GM23338 (cell line): ENCODE results near the gene ZNF451. TPM values are rescaled to one million over a fixed set of nuclear protein-coding genes. Genes with fewer than 3 reads are reported as not detected.

Source experiments
- ATAC-seq: fragments of 200-7000 bp; cut with Tn5 transposase; 3 replicates; pipeline ENCODE4 v1.9.1; 2020
- DNase-seq: peaks from one replicate; pipeline ENCODE4 v3.0.0-alpha.2; 2015; ENCODE audit warnings: low spot score
- H2AFZ ChIP-seq: fragments of 200-600 bp; sonication (generic); 2 replicates; pipeline ENCODE4 v1.8.0; 2016; ENCODE audit warnings: antibody characterized with exemption, mild to moderate bottlenecking, moderate library complexity
- H3F3A ChIP-seq: fragments of 200-600 bp; sonication (generic); replicated peaks from 2 replicates; pipeline ENCODE4 v1.8.0; 2017; ENCODE audit warnings: antibody characterized with exemption, mixed run types, low read depth
- H3K27ac ChIP-seq: fragments of 200-600 bp; sonication (generic); 2 replicates; pipeline ENCODE4 v1.6.1; 2016; ENCODE audit warnings: low read depth
- H3K27me3 ChIP-seq: fragments of 200-600 bp; sonication (generic); 2 replicates; pipeline ENCODE4 v1.8.0; 2016; ENCODE audit warnings: mild to moderate bottlenecking, mixed run types, moderate library complexity; ENCODE audit not compliant: insufficient read depth
- H3K36me3 ChIP-seq: fragments of 200-600 bp; sonication (generic); 2 replicates; pipeline ENCODE4 v1.8.0; 2016; ENCODE audit warnings: mild to moderate bottlenecking; ENCODE audit not compliant: insufficient read depth
- H3K4me1 ChIP-seq: fragments of 200-600 bp; sonication (generic); 2 replicates; pipeline ENCODE4 v1.8.0; 2016; ENCODE audit warnings: mild to moderate bottlenecking, moderate library complexity; ENCODE audit not compliant: insufficient read depth
- H3K4me2 ChIP-seq: fragments of 200-600 bp; sonication (generic); 2 replicates; pipeline ENCODE4 v1.7.1; 2017; ENCODE audit warnings: mixed run types
- H3K4me3 ChIP-seq: fragments of 200-600 bp; sonication (generic); 2 replicates; pipeline ENCODE4 v1.6.1; 2016; ENCODE audit warnings: mixed run types
- H3K79me2 ChIP-seq: fragments of 200-600 bp; sonication (generic); replicated peaks from 2 replicates; pipeline ENCODE4 v1.8.0; 2017; ENCODE audit warnings: mild to moderate bottlenecking; ENCODE audit not compliant: insufficient read depth
- H3K9me2 ChIP-seq: fragments of 200-600 bp; sonication (generic); 2 replicates; pipeline ENCODE4 v1.8.0; 2017; ENCODE audit not compliant: insufficient read depth
- H4K20me1 ChIP-seq: fragments of 200-600 bp; sonication (generic); replicated peaks from 2 replicates; pipeline ENCODE4 v1.8.0; 2017; ENCODE audit warnings: mild to moderate bottlenecking; ENCODE audit not compliant: insufficient read depth
- H3K27ac Mint-ChIP-seq: 2 replicates; pipeline ENCODE4 v1.8.0; 2020; ENCODE audit warnings: inconsistent platforms, mild to moderate bottlenecking, moderate library complexity, mixed read lengths
- H3K27me3 Mint-ChIP-seq: 3 replicates; pipeline ENCODE4 v1.8.0; 2022; ENCODE audit warnings: low read depth, mild to moderate bottlenecking, moderate library complexity, mixed read lengths, inconsistent platforms; ENCODE audit not compliant: insufficient read depth, poor library complexity
- H3K36me3 Mint-ChIP-seq: 3 replicates; pipeline ENCODE4 v1.8.0; 2021; ENCODE audit warnings: low read depth, mild to moderate bottlenecking, inconsistent platforms, moderate library complexity, mixed read lengths
- H3K4me1 Mint-ChIP-seq: 3 replicates; pipeline ENCODE4 v1.8.0; 2020; ENCODE audit warnings: mild to moderate bottlenecking, inconsistent platforms, mixed read lengths
- H3K4me3 Mint-ChIP-seq: 3 replicates; pipeline ENCODE4 v1.8.0; 2021; ENCODE audit warnings: moderate library complexity, mild to moderate bottlenecking, inconsistent platforms, mixed read lengths
- H3K9me3 Mint-ChIP-seq: 3 replicates; pipeline ENCODE4 v1.8.0; 2020; ENCODE audit warnings: moderate library complexity, mild to moderate bottlenecking, inconsistent platforms, mixed read lengths
- CREB1 ChIP-seq: fragments of 250-450 bp; sonication (Bioruptor Pico); IDR thresholded peaks from 2 replicates; pipeline ENCODE4 v1.5.0; 2020; ENCODE audit warnings: low read depth, mild to moderate bottlenecking, moderate library complexity
- EZH2 ChIP-seq: fragments of 200-600 bp; sonication (generic); IDR thresholded peaks from one replicate; pipeline ENCODE4 v1.8.0; 2017; ENCODE audit warnings: antibody characterized with exemption, mild to moderate bottlenecking, low read depth; ENCODE audit not compliant: unreplicated experiment
- EZH2phosphoT487 ChIP-seq: fragments of 200-600 bp; sonication (generic); IDR thresholded peaks from one replicate; pipeline ENCODE4 v1.8.1; 2018; ENCODE audit warnings: antibody characterized with exemption; ENCODE audit not compliant: unreplicated experiment
- JUNB ChIP-seq: IDR thresholded peaks from one replicate; pipeline ENCODE4 v1.6.1; 2016; ENCODE audit warnings: antibody characterized with exemption; ENCODE audit not compliant: unreplicated experiment
- NANOG ChIP-seq: IDR thresholded peaks from 2 replicates; pipeline ENCODE4 v1.6.1; 2016; ENCODE audit warnings: antibody characterized with exemption, borderline replicate concordance
- POLR2AphosphoS5 ChIP-seq: IDR thresholded peaks from 2 replicates; pipeline ENCODE4 v1.6.1; 2016; ENCODE audit warnings: antibody characterized with exemption, low read depth
- STAT1 ChIP-seq: IDR thresholded peaks from one replicate; pipeline ENCODE4 v1.6.1; 2016; ENCODE audit warnings: antibody characterized with exemption; ENCODE audit not compliant: unreplicated experiment
- ZNF114 ChIP-seq: fragments of 250-450 bp; sonication (Bioruptor Pico); IDR thresholded peaks from 2 replicates; pipeline ENCODE4 v1.5.0; 2020; ENCODE audit warnings: mild to moderate bottlenecking, moderate library complexity
- ZNF331 ChIP-seq: fragments of 250-450 bp; sonication (Bioruptor Pico); IDR thresholded peaks from 2 replicates; pipeline ENCODE4 v1.5.0; 2020; ENCODE audit warnings: low read depth, mild to moderate bottlenecking, moderate library complexity
- polyA plus RNA-seq: library from polyadenylated mRNA; unstranded; fragments of >200 nt; fragmentation: Nextera tagmentation; extraction: Ambion mirVana; gene quantifications from 2 replicates; pipeline ENCODE4 v1.2.1, GENCODE V29; 2016
- total RNA-seq: library from RNA; depleted of rRNA; stranded (reverse); fragments of >200 nt; shearing (Covaris generic); gene quantifications from 2 replicates; pipeline ENCODE4 v1.2.3, GENCODE V29; 2014
- TF ChIP-seq, protein P1 (sequence below): fragments of 250-450 bp; sonication (Bioruptor Pico); IDR thresholded peaks from 2 replicates; pipeline ENCODE4 v1.5.0; 2020; ENCODE audit warnings: mild to moderate bottlenecking, moderate library complexity
- TF ChIP-seq, protein P2 (sequence below), 2 experiments: fragments of 200-600 bp in 1 of 2; sonication (generic) in 1 of 2; conservative IDR thresholded peaks; 2 replicates each; pipeline versions ENCODE4 v1.5.1 to v1.6.1; 2016 to 2017; ENCODE audit warnings: antibody characterized with exemption in 2 of 2, low read depth in 2 of 2, mild to moderate bottlenecking in 2 of 2, moderate library complexity in 1 of 2
- TF ChIP-seq, protein P3 (sequence below): IDR thresholded peaks from 2 replicates; pipeline ENCODE4 v1.6.1; 2016; ENCODE audit warnings: antibody characterized with exemption
- TF ChIP-seq, protein P4 (sequence below): IDR thresholded peaks from one replicate; pipeline ENCODE4 v1.6.1; 2018; ENCODE audit warnings: antibody characterized with exemption; ENCODE audit not compliant: unreplicated experiment

The ZNF451 gene
- total and polyA plus RNA-seq, 2 experiments from 2014 or later = 44.8 to 54.1 TPM

DNA sequence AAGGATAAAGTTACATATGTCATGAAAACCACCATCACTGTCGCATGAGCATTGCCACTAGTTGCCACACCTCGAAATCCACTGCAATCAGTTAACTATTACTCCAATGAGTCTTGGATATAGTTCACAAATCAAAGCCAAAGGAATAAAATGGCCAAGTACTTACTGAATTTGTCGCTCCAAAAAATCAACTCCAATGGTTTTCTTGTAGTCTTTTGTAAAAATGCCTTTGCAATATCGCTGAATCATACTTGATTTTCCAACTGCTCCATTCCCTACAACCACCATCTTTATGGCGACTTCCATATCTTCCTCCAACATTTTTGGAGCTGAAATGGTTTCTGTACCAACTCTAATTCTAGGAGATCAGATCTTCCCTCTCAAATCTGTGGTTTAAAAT is 120.1 kb downstream of the ZNF451 start:
- DNase-seq (no peak), ATAC-seq (no peak)
- no peak overlapping the region for H3K4me2 ChIP-seq
- H3K4me1 Mint-ChIP-seq = peaks cover 24% of the 10 kb centered on the region
- no peak for TF ChIP-seq EZH2phosphoT487
- no peak for TF ChIP-seq ZNF331 (CRISPR knock-in tag)
- TF ChIP-seq, protein P1, sequence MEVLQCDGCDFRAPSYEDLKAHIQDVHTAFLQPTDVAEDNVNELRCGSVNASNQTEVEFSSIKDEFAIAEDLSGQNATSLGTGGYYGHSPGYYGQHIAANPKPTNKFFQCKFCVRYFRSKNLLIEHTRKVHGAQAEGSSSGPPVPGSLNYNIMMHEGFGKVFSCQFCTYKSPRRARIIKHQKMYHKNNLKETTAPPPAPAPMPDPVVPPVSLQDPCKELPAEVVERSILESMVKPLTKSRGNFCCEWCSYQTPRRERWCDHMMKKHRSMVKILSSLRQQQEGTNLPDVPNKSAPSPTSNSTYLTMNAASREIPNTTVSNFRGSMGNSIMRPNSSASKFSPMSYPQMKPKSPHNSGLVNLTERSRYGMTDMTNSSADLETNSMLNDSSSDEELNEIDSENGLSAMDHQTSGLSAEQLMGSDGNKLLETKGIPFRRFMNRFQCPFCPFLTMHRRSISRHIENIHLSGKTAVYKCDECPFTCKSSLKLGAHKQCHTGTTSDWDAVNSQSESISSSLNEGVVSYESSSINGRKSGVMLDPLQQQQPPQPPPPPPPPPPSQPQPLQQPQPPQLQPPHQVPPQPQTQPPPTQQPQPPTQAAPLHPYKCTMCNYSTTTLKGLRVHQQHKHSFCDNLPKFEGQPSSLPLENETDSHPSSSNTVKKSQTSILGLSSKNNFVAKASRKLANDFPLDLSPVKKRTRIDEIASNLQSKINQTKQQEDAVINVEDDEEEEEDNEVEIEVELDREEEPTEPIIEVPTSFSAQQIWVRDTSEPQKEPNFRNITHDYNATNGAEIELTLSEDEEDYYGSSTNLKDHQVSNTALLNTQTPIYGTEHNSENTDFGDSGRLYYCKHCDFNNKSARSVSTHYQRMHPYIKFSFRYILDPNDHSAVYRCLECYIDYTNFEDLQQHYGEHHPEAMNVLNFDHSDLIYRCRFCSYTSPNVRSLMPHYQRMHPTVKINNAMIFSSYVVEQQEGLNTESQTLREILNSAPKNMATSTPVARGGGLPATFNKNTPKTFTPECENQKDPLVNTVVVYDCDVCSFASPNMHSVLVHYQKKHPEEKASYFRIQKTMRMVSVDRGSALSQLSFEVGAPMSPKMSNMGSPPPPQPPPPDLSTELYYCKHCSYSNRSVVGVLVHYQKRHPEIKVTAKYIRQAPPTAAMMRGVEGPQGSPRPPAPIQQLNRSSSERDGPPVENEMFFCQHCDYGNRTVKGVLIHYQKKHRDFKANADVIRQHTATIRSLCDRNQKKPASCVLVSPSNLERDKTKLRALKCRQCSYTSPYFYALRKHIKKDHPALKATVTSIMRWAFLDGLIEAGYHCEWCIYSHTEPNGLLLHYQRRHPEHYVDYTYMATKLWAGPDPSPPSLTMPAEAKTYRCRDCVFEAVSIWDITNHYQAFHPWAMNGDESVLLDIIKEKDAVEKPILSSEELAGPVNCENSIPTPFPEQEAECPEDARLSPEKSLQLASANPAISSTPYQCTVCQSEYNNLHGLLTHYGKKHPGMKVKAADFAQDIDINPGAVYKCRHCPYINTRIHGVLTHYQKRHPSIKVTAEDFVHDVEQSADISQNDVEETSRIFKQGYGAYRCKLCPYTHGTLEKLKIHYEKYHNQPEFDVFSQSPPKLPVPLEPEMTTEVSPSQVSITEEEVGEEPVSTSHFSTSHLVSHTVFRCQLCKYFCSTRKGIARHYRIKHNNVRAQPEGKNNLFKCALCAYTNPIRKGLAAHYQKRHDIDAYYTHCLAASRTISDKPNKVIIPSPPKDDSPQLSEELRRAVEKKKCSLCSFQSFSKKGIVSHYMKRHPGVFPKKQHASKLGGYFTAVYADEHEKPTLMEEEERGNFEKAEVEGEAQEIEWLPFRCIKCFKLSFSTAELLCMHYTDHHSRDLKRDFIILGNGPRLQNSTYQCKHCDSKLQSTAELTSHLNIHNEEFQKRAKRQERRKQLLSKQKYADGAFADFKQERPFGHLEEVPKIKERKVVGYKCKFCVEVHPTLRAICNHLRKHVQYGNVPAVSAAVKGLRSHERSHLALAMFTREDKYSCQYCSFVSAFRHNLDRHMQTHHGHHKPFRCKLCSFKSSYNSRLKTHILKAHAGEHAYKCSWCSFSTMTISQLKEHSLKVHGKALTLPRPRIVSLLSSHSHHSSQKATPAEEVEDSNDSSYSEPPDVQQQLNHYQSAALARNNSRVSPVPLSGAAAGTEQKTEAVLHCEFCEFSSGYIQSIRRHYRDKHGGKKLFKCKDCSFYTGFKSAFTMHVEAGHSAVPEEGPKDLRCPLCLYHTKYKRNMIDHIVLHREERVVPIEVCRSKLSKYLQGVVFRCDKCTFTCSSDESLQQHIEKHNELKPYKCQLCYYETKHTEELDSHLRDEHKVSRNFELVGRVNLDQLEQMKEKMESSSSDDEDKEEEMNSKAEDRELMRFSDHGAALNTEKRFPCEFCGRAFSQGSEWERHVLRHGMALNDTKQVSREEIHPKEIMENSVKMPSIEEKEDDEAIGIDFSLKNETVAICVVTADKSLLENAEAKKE (CRISPR knock-in tag) = no peak
- no peak for TF ChIP-seq ZNF114 (CRISPR knock-in tag)
- TF ChIP-seq, protein P2, sequence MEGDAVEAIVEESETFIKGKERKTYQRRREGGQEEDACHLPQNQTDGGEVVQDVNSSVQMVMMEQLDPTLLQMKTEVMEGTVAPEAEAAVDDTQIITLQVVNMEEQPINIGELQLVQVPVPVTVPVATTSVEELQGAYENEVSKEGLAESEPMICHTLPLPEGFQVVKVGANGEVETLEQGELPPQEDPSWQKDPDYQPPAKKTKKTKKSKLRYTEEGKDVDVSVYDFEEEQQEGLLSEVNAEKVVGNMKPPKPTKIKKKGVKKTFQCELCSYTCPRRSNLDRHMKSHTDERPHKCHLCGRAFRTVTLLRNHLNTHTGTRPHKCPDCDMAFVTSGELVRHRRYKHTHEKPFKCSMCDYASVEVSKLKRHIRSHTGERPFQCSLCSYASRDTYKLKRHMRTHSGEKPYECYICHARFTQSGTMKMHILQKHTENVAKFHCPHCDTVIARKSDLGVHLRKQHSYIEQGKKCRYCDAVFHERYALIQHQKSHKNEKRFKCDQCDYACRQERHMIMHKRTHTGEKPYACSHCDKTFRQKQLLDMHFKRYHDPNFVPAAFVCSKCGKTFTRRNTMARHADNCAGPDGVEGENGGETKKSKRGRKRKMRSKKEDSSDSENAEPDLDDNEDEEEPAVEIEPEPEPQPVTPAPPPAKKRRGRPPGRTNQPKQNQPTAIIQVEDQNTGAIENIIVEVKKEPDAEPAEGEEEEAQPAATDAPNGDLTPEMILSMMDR (conservative IDR thresholded peaks at IDR 0.05; ENCODE audit: low read depth in 2 of 2) = no peak
- TF ChIP-seq STAT1 = no peak
- TF ChIP-seq, protein P3, sequence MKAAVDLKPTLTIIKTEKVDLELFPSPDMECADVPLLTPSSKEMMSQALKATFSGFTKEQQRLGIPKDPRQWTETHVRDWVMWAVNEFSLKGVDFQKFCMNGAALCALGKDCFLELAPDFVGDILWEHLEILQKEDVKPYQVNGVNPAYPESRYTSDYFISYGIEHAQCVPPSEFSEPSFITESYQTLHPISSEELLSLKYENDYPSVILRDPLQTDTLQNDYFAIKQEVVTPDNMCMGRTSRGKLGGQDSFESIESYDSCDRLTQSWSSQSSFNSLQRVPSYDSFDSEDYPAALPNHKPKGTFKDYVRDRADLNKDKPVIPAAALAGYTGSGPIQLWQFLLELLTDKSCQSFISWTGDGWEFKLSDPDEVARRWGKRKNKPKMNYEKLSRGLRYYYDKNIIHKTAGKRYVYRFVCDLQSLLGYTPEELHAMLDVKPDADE = no peak
- no peak for TF ChIP-seq JUNB
- no peak for TF ChIP-seq EZH2
- TF ChIP-seq, protein P4, sequence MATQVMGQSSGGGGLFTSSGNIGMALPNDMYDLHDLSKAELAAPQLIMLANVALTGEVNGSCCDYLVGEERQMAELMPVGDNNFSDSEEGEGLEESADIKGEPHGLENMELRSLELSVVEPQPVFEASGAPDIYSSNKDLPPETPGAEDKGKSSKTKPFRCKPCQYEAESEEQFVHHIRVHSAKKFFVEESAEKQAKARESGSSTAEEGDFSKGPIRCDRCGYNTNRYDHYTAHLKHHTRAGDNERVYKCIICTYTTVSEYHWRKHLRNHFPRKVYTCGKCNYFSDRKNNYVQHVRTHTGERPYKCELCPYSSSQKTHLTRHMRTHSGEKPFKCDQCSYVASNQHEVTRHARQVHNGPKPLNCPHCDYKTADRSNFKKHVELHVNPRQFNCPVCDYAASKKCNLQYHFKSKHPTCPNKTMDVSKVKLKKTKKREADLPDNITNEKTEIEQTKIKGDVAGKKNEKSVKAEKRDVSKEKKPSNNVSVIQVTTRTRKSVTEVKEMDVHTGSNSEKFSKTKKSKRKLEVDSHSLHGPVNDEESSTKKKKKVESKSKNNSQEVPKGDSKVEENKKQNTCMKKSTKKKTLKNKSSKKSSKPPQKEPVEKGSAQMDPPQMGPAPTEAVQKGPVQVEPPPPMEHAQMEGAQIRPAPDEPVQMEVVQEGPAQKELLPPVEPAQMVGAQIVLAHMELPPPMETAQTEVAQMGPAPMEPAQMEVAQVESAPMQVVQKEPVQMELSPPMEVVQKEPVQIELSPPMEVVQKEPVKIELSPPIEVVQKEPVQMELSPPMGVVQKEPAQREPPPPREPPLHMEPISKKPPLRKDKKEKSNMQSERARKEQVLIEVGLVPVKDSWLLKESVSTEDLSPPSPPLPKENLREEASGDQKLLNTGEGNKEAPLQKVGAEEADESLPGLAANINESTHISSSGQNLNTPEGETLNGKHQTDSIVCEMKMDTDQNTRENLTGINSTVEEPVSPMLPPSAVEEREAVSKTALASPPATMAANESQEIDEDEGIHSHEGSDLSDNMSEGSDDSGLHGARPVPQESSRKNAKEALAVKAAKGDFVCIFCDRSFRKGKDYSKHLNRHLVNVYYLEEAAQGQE = no peak
- TF ChIP-seq POLR2AphosphoS5 = no peak
- no peak for TF ChIP-seq NANOG
- TF ChIP-seq CREB1 (CRISPR knock-in tag) = no peak
- no peaks in the 10 kb centered on the region for H3K9me2 ChIP-seq
- H3K9me3 Mint-ChIP-seq = no peaks in the 10 kb centered on the region
- H3K36me3 Mint-ChIP-seq = no peaks in the 10 kb centered on the region
- H3K36me3 ChIP-seq = no peaks in the 10 kb centered on the region
- H2AFZ ChIP-seq = no peak overlapping the region
- no peak overlapping the region for H3K4me3 ChIP-seq
- no peak overlapping the region for H3K27ac Mint-ChIP-seq
- H3K79me2 ChIP-seq = peaks cover 62% of the 10 kb centered on the region
- H3K4me3 Mint-ChIP-seq = no peak overlapping the region
- no peaks in the 10 kb centered on the region for H3K27me3 ChIP-seq
- peaks cover 17% of the 10 kb centered on the region for H4K20me1 ChIP-seq
- no peaks in the 10 kb centered on the region for H3K27me3 Mint-ChIP-seq
- H3K27ac ChIP-seq = no peak overlapping the region
- H3K4me1 ChIP-seq = no peaks in the 10 kb centered on the region; the same call in none of the 2 replicates
- no peaks in the 10 kb centered on the region for H3F3A ChIP-seq
